ENCODE data around the gene GRAMD1B.
A peak's percentile ranks its signal among the peaks of the same experiment; 100 is the strongest.
"Not testable (repeated sequence)": the region's sequence is repeated elsewhere in the genome, so short reads cannot be mapped to it uniquely, and the experiment has no call there.

GRAMD1B gene

DNA sequence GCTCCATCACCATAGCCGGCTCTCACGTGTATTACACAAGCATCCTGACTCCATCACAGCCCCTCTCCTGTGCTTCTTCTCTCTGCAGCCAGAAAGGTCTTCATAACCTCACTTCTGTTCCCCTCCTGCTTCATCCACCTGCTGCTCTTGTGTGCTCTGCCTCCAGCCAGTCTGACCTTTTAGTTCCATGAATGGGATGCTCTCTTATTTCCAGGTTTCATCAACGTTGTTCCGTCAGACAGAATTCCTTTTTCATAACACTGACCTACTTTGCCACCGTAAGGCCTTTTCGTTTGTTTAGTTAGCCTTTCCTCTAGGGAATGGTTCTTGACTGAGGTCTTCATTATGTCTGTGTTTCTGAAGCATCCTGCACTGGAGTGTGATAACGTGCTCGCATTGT is 18.8 kb downstream of the GRAMD1B start:
- no peak for DNase-seq

GRCh38 chr11:123449436-123449835 is 19.4 kb downstream of the GRAMD1B start:
- no peak for DNase-seq

DNA sequence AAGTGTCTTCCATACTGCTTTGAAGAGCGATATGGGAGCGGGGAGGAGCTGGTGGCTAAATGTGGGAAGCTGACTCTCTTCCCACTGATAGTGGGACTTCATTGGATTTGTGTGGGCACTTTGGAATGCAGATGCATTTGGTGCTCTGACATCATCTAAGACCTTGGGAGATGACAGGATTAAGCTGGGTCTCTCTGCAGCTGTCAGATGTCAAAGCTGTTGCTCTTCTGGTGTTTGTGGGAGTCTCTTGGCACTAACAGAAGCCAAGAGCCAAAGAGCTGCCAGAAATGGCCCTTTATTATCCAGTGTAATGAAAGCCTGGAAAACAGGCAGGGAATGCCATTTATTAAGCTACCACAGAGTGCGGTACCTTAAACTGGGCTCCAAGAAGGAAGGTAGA is 20.6 kb downstream of the GRAMD1B start:
- no peak for DNase-seq

DNA sequence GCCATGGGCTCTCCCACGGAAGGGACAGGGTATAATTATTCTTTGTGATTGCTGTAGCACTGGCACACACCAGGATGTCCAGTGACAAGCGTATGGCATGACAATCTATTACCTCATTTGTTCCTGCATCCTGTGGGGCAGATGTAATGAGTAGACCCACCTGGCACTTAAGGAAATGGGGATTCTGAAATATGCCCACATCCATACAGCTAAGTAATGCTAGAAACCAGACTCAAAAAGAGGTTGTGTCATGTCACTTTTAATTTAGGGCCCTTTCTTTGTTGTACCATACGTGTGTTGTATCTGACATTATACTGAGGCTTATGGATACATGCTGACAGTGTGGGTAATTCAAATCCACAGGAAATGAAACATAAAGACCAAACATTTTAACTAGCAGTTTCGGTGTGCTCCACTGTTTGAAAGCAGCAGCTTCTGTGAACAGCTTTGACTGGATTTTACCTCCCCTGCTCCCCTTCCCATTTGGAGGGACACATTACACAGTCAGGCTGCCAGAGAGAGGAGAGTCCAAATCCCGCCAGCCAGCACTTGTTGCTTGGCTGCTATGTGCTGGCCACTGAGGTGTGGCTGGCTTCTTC is 21.2 kb downstream of the GRAMD1B start:
- DNase-seq: no peak

DNA sequence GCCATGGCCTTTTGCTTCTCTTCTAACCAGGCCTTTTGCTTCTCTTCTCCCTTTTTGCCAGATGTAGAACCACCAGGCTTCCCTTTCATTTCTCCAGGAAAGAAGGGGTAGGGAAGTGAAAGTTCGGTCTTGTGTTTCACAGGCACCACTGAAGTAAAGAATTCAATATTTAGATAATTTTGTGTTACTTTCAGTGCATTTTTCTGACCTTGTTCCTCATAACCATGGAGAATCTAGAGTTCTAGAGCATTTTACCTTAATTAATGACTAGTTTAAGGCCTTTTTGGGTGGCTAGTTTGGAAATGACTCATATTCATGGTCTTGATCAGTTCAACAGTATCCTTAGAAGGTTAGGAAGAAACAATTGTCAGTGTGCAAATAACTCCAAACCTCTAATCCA is 22.7 kb downstream of the GRAMD1B start:
- no peak for DNase-seq

DNA sequence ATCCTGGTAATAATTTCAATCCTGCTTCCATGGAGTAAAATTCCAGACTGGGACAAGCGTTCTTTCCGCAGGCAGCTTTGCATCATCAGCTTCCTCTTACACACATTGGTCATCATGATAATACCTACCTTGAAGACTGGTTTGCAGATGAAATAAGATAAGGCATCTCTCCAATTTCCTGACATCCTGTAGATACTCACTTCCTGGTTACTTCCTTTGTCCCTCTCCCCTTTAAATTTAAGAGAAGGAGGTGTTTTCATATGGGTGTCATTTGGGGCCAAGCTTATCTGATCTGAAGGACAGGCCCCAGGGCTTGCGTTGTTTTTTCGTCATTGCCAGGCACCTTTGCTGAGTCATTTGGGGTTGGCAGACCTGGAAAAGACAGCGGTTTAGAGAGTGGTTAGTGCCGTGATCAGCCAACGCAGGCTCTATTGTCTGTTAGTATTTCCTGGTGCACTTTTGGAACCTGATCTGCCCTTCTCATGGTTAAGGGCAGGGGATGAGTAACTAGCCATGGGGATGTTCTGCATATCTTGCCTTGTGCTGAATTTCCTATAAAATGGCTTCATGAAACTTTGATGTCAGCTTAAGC is 24.1 kb downstream of the GRAMD1B start:
- peak; percentile 78 for DNase-seq

DNA sequence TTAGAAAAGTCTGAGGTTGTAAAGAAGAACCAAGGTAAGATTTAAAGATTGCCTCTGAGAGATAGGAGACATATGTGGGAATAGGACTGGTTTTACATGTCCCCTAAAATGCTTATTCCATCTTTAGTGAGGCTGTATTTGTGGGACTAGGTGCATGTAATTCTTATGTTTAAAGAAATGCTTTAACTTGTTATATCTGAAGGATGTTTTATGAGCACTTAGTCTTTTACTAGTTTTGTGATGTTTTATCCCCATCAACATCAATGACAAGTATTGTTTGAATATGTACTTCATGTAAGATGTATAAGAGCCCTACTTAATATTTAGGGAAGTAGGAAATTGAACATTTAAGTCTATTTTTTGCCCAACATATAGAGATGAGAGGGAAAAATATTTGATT is 24.7 kb downstream of the GRAMD1B start:
- no peak for DNase-seq

GRCh38 chr11:123456448-123456847 is 26.4 kb downstream of the GRAMD1B start:
- not testable (repeated sequence) for DNase-seq

GRCh38 chr11:123457187-123457770 is 27.2 kb downstream of the GRAMD1B start:
- no peak for DNase-seq

DNA sequence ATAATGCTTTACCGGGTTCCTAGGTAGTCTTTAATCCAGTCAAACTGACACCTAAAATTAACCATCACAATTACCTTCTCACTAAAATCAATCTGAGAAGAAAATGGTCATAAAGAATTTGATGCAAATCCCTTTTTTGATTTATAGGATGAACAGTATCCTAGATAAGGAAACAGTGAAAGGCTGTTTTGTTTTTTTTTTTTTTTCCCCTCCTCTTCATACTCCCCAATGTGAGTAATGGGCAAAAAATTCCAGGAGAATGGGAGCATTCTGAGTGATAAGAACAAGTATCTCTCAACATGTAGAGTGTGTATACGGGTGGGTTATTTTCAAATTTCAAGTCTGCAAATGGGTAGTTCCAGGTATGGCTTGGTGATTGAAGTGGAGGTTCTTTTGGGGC is 28.4 kb downstream of the GRAMD1B start:
- DNase-seq: no peak

GRCh38 chr11:123460012-123460700 is 30.1 kb downstream of the GRAMD1B start:
- DNase-seq: no peak

DNA sequence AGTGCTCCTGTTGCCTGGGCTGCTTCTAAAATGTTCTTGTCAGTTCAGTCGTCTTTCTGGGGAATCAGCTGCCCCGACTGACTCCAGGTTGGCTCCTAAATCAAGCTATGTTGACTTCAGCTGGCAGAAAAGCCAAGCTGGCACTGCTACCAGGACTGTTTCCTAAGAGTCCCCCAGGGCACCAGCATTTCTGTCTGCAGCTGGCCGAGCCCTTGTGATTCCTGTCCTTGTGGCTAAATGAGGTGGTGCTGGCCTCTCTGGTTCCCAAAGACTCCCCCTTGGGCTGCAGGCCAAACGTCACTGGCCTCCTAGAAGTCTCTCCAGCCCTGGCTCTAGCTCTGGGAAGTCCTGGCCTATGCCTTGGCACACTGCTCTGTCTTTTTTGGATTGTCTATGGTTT is 31.1 kb downstream of the GRAMD1B start:
- DNase-seq: no peak

- DNase-seq: not testable (repeated sequence)
These were observed 35.6 kb downstream of the GRAMD1B start for GRCh38 chr11:123465667-123466066.

DNA sequence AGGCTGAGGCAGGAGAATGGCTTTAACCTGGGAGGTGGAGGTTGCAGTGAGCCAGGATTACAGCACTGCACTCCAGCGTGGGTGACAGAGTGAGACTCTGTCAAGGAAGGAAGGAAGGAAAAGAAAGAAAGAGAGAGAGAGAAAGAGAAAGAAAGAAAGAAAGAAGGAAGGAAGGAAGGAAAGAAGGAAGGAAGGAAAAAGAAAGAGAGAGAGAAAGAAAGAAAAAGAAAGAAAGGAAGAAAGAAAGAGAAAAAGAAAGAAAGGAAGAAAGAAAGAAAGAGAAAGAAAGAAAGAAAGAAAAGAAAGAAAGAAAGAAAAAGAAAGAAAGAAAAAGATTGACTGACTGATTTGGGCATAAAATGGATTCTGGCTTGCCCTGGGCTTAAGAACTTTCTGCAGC is 36.1 kb downstream of the GRAMD1B start:
- not testable (repeated sequence) for DNase-seq

DNA sequence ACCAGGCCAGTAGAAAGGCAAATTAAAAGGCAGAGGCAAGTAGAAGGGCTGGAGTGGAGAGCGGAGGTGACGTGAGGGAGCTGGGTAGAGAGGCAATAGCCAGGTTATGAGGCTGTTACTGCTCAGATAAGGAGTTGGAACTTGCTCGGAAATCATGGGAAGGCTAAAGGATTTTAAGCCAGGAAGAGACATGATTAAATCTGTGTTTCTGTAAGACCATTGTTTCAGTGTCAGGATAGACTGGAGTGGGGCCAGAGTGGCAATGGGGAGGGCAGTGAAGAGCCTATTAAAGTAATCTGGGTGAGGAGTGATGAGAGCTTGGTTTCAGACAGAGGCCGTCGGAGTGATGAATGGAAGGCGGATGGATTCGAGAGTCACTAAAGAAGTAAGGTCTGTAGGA is 39.0 kb downstream of the GRAMD1B start:
- no peak for DNase-seq

GRCh38 chr11:123469586-123469985 is 39.5 kb downstream of the GRAMD1B start:
- no peak for DNase-seq

GRCh38 chr11:123470842-123471241 is 40.8 kb downstream of the GRAMD1B start:
- DNase-seq: no peak

GRCh38 chr11:123472236-123472935 is 42.3 kb downstream of the GRAMD1B start:
- no peak for DNase-seq

- DNase-seq: no peak
These were observed 44.0 kb downstream of the GRAMD1B start for GRCh38 chr11:123473941-123474677.

- DNase-seq: no peak
These were observed 44.9 kb downstream of the GRAMD1B start for GRCh38 chr11:123474994-123475393.

DNA sequence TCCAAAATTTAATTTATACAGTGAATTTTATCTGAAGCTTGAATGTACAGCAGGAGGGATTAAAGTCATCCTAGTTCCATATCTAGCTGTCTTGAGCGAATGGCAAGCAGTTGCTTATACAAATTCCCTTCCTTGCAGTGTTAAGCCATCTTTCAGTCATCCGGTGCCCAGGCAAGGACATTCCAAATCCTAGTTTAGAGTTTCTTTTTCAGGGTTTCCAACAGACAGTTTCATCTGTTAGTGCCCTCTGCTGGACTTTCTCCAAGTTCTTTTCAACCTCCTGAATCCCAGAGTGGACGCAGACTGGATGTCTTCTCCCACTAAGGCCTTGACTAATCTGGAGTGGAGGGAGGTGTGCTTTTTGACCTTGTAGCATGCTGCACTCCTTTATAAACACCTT is 45.4 kb downstream of the GRAMD1B start:
- DNase-seq: no peak

DNA sequence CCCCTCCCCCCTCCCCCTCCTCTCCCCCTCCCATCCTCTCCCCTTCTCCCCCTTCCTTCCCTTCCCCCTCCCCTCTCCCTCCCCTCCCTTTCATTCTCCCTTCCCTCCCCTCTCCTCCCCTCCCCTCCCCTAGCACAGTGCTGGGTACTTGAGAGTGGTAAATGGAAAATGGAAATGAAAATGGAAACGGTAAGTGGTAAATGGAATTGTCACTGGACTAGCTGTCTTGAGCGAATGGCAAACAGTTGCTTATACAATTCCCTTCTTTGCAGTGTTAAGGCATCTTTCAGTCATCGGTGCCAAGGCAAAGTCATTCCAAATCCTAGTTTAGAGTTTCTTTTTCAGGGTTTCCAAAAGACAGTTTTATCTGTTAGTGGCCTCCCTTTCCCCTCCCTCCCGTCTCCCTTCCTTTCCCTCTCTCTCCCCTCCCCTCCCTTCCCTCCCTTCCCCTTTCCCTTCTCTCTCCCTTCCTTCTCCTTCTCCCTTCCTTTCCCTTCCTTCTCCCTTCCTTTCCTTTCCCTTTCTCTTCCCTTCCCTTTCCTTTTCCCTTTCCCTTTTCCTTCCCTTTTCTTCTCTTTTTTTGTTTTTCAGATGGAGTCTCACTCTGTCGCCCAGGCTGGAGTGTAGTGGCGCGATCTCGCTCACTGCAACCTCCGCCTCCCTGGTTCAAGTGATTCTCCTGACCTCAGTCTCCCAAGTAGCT is 47.3 kb downstream of the GRAMD1B start:
- no peak for DNase-seq

Data from stimulated activated CD8-positive, alpha-beta memory T cell treated with anti-CD3 and anti-CD28 coated beads, Interleukin-4, amount 100 ng/mL, for 48 hours (primary cell).